GM04504 (cell line): ENCODE data around the gene NSMCE3.
A peak's percentile ranks its signal among the peaks of the same experiment; 100 is the strongest.

Experiments used
- DNase-seq: peaks from one replicate; pipeline ENCODE4 v3.0.0-alpha.2; 2012; ENCODE audit warnings: low read depth

The NSMCE3 gene

GRCh38 chr15:29269485-29270168, at the start of gene NSMCE3:
NSMCE3 (minus strand) TSS chr15:29269822; CDS start chr15:29269705, 117 bp downstream.
- DNase-seq = peak; percentile 69

- no peak for DNase-seq
Observed at GRCh38 chr15:29316422-29316821, 46.8 kb upstream of the NSMCE3 start.

GRCh38 chr15:29312387-29312786, 42.8 kb upstream of the NSMCE3 start:
- peak; percentile 17 for DNase-seq

GRCh38 chr15:29311696-29312095, 42.1 kb upstream of the NSMCE3 start:
- DNase-seq = no peak

GRCh38 chr15:29309139-29309538, 39.5 kb upstream of the NSMCE3 start:
- no peak for DNase-seq

- no peak for DNase-seq
Observed at GRCh38 chr15:29308299-29308698, 38.7 kb upstream of the NSMCE3 start.

GRCh38 chr15:29305556-29305955, 35.9 kb upstream of the NSMCE3 start:
- DNase-seq = no peak

- DNase-seq = no peak
Observed at GRCh38 chr15:29302871-29303270, 33.2 kb upstream of the NSMCE3 start.

- DNase-seq = no peak
Observed at GRCh38 chr15:29299784-29300183, 30.2 kb upstream of the NSMCE3 start.

- no peak for DNase-seq
Observed at GRCh38 chr15:29299331-29299730, 29.7 kb upstream of the NSMCE3 start.

GRCh38 chr15:29294732-29295325, 25.2 kb upstream of the NSMCE3 start:
- no peak for DNase-seq

- no peak for DNase-seq
Observed at GRCh38 chr15:29291067-29291845, 21.6 kb upstream of the NSMCE3 start.

GRCh38 chr15:29289173-29289572, 19.6 kb upstream of the NSMCE3 start:
- DNase-seq = no peak

GRCh38 chr15:29285386-29285785, 15.8 kb upstream of the NSMCE3 start:
- no peak for DNase-seq

- DNase-seq = no peak
Observed at GRCh38 chr15:29283381-29283780, 13.8 kb upstream of the NSMCE3 start.

- no peak for DNase-seq
Observed at GRCh38 chr15:29280514-29280913, 10.9 kb upstream of the NSMCE3 start.

- DNase-seq = peak; percentile 72
Observed at GRCh38 chr15:29278436-29279105, 8.9 kb upstream of the NSMCE3 start.

GRCh38 chr15:29276366-29276765, 6.7 kb upstream of the NSMCE3 start:
- DNase-seq = no peak

GRCh38 chr15:29275855-29276254, 6.2 kb upstream of the NSMCE3 start:
- no peak for DNase-seq

- no peak for DNase-seq
Observed at GRCh38 chr15:29274946-29275345, 5.3 kb upstream of the NSMCE3 start.

- no peak for DNase-seq
Observed at GRCh38 chr15:29272219-29272618, 2.6 kb upstream of the NSMCE3 start.

GRCh38 chr15:29270976-29271375, 1.4 kb upstream of the NSMCE3 start:
- no peak for DNase-seq
